T follicular helper cell (primary cell): Measurements from ENCODE around the gene TMEM236.

Source experiments
- DNase-seq: peaks from one replicate; pipeline ENCODE4 v3.0.0-alpha.2; 2020; ENCODE audit warnings: low read depth

Gene TMEM236

DNA sequence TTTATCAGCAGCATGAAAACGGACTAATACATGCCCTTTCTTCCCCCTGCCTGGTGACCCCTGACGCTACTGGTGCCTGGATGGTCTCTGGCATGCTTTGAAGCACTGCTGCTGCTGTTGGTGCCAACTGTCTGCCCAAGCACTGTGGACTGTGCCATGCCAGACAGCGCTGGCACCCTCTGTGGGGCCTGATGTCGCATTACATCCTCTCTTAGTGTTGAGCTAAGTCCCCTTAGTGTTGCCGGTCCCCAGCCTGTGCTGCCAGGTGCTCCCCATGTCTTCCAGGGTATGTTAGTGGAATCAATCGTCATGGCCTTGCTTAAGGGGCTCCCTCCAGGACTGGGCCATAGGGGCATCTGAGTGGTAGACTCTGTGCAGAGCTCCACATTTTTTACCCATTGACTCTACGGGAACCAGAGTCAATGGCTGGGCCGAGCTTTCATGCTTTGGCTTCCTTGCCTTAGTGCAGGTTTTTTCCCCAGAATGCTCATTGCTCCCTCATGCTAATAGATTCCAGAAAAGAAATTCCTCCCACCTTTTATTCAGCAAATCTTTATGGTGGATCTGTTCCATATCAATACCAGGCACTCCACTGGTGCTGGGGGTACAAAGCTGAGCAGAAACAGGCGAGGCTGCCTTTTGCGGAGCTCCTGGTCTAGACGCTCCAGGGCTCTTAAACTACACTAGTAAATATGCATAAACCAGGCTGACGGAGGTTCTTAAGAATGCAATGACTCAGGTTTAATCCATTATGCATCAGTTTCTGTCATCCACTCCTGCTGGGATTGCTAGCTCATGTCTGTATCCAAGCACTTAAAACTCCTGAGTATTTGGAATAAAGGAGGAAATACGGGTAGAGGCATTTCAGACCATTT lies 35.3 kb downstream of the TMEM236 start:
- no peak for DNase-seq

DNA sequence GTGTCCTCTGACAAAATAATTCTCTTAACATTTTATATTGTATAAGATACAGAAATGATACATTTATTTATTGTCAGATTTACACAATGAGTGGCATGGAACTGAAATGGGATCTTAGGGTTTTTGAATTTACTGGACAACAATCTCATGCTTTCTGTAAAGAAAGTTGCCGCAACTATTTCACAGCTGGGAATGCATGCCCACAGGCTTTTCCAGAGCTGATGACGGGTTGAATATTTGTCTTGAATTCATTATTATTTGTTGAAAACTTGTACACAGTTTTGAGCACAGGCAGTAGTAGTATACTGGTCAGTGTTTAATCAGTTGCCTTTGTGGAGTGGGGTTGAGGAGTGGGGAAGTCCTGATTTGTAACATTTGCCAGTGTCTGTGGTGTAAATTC lies 36.6 kb downstream of the TMEM236 start:
- DNase-seq = no peak

DNA sequence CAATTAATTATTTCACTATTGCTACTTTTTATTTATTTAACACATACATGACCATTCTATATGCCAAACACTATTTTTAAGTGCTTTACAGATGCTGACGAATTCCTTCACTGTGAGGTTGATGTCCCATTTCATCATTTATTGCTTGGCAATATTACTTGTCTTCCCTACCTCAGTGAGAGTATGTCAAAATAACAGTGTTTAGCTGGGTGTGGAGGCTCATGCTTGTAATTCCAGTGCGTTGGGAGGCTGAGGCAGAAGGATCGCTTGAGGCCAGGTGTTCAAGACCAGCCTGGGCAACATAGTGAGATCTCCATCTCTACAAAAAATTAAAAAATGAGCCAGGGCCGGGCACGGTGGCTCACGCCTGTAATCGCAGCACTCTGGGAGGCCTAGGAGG lies 37.4 kb downstream of the TMEM236 start:
- DNase-seq = no peak

DNA sequence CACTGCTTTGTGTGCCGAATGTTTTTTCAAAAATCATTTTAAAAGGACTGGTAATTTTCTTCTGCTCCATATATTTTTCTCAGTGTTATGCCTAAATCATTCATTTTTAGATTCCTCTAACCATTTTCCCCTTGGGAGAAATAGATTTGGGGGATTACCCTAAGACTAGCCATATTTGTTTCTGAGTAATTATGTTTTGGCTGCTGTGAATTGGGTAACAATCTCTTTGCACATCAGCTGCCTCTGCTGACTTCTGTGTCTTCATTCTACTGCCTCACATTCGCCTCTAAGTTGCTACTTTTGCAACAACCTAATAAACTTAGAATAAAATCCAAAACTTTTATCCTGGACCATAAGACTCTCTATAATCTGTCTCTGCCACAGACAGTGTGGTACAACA lies 38.6 kb downstream of the TMEM236 start:
- DNase-seq = no peak

DNA sequence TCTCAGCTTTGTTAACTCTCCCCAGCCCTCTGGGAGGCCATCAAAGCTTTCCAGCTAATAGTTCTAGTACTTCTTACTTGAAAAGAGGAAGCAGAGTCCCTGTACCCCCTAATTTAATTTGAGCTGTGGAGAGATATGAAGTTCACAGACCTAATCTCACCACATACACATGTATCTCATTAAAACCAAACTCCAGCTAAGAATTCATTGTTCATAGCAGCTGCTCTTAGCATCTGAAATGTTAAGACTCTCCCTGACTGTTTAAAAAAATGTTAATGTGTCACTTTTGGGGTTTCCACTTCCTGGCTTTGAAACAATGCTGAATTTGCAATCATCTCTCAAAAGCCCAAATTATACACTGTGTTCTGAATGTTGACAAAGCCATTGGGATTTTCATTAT lies 41.0 kb downstream of the TMEM236 start:
- no peak for DNase-seq

DNA sequence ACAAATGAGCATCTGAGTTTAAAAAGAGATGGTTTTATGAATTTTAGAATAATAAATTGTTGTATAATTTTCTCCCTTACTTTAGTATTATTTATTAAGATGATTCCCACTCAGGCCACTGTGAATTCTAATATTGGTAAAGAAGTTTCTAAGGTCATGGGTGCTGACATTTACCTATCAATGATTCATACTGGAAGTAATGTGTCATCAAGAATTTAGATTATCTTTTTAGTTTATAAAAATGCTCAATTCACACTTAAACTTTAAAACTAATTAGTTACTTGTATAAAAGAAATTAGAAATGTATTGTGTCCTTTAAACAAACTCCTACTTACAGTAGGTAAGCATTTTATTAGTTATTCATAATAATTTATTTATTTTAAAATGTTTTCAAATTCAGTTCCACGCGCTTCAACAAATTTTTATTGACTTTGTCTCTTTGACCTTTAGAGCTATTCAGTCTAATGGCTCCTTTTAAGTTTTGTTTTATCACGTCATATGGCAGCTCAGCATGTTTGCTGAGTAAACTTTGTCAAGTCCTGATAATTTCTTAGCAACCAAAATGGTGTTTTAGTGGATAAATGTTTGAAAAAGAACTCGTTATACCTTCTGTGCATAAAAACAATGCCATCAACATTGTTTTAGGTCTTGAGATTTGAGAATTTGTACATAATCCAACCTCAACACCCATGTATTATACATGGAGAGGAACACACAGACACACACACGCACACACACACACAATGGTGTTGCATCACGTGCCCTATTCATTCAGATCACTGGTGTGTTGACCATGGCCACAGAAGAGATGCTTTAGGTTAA lies 42.0 kb downstream of the TMEM236 start:
- no peak for DNase-seq

DNA sequence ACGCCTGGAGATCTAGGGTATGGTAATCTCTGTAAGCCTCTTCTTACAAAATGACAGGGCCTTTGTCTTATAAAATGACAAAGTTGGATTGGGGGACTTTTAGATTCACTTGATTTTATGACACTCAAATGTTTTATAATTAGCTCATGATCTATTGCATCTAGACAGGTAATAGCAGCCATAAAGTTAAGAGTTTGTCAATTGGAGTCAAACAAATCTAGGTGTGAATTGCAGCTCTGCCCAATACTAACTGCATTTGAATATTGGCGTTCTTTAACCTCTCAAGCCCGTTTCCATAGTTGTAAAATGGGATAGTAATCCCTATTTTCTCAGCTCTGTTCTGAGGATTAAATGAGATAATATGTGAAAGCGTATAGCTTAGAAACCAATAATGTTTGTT lies 43.1 kb downstream of the TMEM236 start:
- DNase-seq = no peak

DNA sequence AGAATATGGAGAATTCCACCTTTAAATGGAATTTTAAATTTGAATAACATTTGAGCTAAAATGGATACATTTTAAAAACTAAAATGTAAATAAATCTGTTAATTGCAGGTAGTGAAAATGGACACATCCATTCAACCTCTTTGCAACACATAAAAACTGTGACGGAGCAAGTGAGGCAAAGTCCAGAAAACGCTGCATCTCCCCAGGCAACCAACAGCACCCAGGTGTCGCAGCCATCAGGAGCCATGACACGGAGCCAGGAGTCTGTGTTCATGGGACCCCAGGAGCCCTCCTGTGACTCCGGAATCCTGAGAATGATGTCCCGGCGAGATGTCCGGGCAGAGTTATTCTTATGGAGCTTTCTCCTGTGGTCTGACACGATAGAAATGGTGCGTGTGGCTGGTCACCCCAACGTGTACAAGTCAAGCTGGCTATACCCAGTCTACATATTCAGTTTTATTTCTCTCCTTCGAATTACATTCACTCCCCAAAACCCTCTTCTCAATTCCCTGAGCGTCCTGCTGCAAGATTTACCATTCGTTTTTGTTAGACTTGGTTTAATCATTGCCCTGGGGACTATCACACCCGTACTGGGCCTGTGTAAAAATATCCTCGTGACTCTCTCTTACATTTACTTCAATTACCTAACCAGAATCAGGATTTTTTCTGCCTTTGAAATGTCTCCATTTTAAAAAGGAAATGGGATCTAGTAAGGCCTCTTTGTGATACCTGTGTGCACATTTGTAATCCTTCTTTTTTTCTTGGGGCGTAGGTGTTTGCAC lies 44.0 kb downstream of the TMEM236 start:
- no peak for DNase-seq

DNA sequence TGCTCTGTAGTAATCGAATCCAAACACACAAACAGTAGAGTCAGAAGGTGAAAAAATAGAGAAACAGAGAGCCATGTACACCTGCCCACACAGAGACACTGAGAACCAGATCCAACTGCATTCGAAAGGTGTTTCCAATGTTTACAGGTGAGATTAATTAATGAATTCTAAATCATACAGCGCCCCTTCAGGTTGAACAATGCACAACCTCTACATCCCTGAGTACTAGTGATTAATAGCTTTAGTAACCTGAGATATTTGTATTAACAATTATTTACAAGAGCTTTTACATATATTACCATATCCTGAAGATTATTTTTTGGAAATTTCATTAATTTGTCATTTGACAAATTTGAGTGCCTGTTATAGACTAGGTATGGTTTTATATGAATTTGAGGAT lies 49.5 kb downstream of the TMEM236 start:
- DNase-seq = no peak

DNA sequence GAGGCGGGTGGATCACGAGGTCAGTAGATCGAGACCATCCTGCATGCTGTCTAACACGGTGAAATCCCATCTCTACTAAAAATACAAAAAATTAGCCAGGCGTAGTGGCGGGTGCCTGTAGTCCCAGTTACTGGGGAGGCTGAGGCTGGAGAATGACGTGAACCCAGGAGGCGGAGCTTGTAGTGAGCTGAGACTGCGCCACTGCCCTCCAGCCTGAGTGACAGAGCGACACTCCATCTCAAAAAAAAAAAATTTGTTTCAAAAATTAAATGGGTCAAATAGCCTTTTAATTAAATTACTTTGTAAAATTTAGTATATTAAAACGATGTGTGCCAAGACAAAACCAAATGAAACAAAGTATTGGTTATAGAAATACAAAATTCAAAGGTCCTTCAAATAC lies 50.3 kb downstream of the TMEM236 start:
- DNase-seq = no peak

DNA sequence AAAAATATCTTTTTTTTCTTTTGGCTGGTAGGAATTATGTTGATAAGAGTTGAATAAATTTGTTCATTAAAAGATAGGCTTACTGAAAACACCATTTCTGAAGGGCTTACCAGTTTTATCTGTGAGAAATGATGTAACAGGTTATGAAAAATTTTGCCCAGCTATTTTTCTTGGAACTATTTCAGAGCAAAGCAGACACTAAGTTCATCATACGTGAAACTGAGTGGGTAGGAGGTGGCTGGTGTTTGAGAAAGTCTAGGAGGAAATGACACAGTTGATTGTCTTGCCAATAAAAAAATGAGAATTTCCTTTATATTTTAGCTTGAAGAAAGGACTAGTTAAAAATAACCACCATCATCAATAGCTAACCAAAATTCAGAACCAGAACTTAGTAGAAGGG lies 51.0 kb downstream of the TMEM236 start:
- DNase-seq = no peak

DNA sequence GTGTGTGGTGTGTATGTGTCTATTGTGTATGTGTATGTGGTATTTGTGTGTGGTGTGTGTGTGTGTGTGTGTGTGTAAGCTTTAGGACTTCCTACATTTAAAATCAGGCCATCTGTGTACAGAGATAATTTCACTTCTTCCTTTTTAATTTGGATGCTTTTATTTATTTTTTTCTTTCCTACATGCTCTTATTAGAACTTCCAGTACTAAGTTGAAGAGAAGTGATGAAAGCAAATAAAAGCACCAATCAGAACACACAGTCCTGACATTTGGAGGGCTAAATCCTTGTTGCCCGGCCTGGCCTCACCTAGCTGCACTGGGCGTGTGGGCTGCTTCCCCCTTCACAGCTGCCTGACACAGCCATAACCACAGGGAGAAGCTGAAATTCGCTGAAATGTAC lies 53.3 kb downstream of the TMEM236 start:
- DNase-seq = no peak

DNA sequence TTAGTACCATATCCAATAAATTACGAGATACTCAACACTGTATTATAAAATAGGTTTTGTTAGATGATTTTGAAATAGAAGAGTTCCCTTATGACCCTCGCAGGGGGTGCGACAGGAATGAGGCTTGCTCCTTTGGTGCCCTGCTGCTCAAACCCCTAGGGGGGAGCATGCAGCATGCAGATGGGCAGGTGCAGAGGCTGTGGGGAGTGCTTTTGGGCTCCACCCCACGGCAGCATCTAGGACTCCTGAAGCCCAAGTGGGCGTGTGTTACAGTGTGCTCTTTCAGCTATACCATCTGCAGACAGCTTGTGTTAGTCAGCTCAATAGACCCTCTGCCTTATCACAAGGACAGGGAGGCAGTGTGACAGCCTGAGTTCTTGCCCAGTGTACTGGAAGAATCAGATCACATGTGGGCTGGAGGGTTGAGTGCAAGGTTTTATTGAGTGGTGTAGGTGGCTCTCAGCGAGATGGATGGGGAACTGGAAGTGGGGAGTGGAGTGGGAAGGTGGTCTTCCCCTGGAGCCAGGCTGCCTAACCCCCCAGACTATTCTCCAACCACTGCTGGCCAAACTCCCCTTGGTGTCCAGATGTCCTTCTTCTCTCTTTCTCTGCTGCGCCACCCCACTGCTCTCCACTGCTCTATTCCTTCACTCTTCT lies 54.0 kb downstream of the TMEM236 start:
- DNase-seq = no peak

DNA sequence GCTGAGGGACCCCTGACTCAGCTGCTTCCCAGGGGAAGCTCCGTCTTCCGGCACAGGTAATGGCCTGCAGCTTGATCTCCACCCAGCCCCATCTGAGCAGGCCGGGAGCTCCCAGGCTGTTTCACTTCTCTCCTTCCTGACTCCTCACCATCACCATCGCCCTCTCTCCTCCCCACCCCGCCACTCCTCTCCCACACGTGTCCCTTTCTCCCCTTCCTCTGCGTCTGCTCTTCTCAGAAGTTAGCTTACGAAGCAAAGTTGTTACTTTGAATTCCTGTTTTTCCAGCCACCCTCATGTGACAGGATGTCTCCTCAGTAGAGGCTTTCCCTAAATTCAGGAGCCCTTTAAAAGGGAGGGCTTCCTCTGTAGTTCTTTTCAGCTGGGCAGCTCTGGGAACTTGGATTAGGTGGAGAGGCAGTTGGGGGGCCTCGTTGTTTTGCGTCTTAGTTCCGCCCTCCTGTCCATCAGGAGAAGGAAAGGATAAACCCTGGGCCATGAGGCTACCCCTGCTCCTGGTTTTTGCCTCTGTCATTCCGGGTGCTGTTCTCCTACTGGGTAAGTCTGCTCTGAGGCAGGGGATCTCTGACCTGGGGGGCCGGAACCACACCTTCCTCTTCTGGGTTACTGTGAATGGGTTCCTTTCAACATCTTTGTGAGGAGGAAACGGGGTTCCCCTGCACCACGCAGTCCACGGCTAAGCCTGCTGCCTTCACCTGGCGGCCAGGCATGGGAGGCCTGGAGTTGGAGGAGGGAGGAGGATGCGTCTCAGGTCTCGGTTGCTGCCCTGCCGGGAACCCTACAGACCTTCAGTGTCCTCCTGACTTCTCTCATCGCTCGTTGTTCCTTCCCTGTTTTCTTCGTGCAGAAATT lies 57.2 kb downstream of the TMEM236 start, which contains the start of gene MRC1:
MRC1 (plus strand) TSS at position 378 of the 871 bp plus-strand sequence; CDS start at position 496, 118 bp downstream.
- DNase-seq = no peak

DNA sequence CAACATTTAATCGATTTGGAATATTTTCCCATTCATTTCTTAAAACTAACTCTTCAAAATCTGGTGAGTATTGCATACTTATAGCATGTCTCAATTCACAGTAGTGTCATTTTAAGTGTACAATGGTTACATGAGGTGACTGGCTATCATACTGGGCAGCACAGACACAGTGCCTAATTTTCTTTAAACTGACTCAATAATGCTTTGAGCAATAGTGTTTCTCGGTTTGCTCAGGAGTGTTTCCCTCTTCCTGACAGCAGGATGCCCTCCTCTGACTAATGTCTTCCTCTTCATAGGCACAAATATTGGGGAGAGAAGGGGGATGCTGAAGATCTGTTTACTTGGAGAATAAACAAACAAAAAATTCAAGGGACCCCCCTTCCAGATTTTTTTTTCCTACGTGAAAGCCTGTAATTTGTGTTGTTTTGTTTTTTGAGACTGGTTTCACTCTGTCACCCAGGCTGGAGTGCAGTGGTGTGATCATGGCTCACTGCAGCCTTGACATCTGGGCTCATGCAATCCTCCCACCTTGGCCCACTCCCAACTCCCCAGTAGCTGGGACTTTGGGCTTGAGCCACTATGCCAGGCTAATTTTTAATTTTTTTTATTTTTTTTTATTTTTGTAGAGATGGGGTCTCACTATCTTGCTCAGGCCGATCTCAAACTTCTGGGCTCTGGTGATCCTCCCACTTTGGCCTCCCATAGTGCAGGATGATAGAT lies 59.3 kb downstream of the TMEM236 start:
- no peak for DNase-seq

DNA sequence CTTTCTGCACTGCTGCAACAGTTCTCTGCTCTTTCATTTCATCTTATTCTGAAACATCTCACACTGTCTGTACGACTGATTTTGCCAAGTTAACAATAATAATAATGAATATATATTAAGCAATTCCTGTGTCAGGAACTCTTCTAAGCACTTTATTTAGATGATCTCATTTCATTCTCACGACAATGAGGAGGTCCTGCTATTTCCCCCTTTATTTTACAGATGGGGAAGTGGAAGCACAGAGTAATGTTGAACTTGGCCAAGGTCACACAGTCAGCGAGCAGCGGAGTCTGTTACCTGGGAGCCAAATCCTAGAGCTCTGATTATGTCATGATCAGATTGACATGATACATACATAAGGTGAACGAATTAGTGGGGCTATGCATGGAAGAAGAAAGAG lies 63.0 kb downstream of the TMEM236 start:
- DNase-seq = no peak

DNA sequence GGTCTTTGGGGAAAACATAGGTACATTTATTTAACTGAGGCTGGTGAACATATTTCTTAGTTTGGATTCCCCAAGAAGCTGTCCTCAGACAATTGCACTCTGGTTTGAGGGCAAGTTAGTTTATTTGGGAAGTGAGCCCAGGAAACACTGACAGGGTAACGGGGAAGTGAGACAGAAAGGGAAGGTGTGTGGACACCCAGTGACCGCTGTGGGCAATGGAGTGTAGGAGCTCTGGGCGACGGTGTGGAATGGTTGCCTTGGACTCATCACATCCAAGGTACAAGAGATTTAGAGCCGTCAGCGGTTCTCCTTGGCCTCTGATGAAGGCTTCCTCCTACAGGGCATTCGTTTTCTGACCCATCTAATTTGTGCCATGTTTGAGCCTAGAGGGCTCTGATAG lies 64.2 kb downstream of the TMEM236 start:
- no peak for DNase-seq

DNA sequence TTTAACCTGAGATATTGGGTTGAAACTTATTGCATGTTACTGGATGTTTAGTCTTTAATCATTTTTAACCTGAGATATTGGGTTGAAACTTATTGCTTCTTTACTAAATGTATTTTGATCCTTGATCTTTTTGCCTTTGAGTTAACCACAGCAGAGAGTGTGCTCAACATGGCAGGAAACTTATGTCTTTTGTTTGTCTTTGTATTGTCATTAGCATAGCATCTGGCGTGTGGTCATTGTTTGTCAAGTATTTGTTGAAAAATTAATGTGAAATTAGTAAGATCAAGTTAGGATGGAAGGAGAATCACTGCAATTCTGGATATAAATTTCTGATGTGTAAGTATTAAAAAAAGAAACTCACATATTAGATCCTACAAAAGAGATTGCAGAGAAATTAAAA lies 65.3 kb downstream of the TMEM236 start:
- DNase-seq = no peak

DNA sequence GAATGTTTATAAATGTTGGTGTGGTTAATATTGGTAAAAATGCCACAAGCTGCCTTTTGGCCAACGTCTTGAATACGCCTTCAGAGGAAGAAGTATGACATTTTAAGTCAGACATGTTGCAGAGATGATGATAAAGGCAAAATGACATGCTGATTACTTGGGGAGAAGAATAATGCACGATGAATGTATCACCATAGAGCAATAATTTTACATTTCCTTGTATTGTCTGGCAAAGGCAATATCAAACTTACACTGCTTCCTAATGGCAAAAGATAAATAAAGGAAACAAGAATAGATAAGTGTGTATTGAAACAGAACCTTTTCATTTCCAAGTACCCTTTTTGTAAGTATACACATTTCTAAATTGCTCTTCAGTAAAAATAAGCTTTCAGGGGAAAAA lies 65.8 kb downstream of the TMEM236 start:
- DNase-seq = no peak

DNA sequence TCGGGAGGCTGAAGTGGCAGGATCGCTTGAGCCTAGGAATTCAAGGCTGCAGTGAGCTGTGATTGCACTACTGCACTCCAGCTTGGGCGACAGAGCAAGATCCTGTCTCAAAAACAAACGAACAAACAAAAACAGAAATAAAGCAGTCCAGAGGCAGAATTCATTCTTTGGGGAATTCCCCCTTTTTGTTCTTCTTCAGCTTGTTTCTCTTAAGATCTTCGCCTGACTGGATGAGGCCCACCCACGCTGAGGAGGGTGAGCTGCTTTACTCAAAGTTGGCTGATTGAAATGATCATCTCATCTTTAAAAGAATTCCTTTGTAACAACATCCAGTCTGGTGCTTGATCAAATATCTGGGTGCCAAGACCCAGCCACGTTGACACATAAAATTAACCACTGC lies 67.8 kb downstream of the TMEM236 start:
- DNase-seq = no peak
